Psoas muscle (tissue), 8 donors: Measurements from ENCODE around the gene CLEC2L. TPM values are rescaled to one million over a fixed set of nuclear protein-coding genes. Genes with fewer than 3 reads are reported as not detected.
A peak's percentile ranks its signal among the peaks of the same experiment; 100 is the strongest.

Source experiments
- ATAC-seq, 4 donors: fragments of 200-7000 bp; cut with Tn5 transposase; one replicate each; pipeline ENCODE4 v1.9.1; 2020; ENCODE audit warnings: moderate library complexity in 3 of 4, mild to moderate bottlenecking in 2 of 4
- DNase-seq, 2 donors: peaks; one replicate each; pipeline ENCODE4 v3.0.0-alpha.2; 2020
- H3K27ac ChIP-seq: fragments of 200-600 bp; one replicate; pipeline ENCODE4 v1.8.0; 2022
- H3K27me3 ChIP-seq, 3 donors: fragments of 200-600 bp in 1 of 3; one replicate each; pipeline versions ENCODE4 v1.6.1 to v1.8.0; 2013 to 2022; ENCODE audit warnings: low read length in 2 of 3, mild to moderate bottlenecking in 2 of 3, moderate library complexity in 1 of 3; ENCODE audit not compliant: insufficient read depth in 3 of 3
- H3K36me3 ChIP-seq, 2 donors: fragments of 200-600 bp in 1 of 2; one replicate each; pipeline versions ENCODE4 v1.6.1 to v1.8.0; 2013 to 2022; ENCODE audit warnings: low read depth in 1 of 2, mild to moderate bottlenecking in 1 of 2, moderate library complexity in 1 of 2; ENCODE audit not compliant: insufficient read depth in 1 of 2
- H3K4me1 ChIP-seq: fragments of 200-600 bp; one replicate; pipeline ENCODE4 v1.8.0; 2022
- H3K4me3 ChIP-seq: fragments of 200-600 bp; one replicate; pipeline ENCODE4 v1.8.0; 2022; ENCODE audit warnings: mild to moderate bottlenecking
- H3K9me3 ChIP-seq: fragments of 200-600 bp; one replicate; pipeline ENCODE4 v1.8.0; 2022
- WGBS, 3 donors: extraction: QIAGEN DNeasy Blood & Tissue Kit; methylation state at CpG; one replicate each; pipeline versions ENCODE4 v1.1.6 to v1.1.7; 2013; 5-methylcytosine and 5-hydroxymethylcytosine counted together
- intact Hi-C, 2 donors: fragments of 100-400 bp; cut with DNase I; formaldehyde crosslinking; loops; one replicate each; pipeline versions ENCODE4 v1.11.0 to v1.14.2; 2022
- polyA plus RNA-seq, 3 donors: library from polyadenylated mRNA; stranded (reverse); fragments of 200-250 nt; gene quantifications; one replicate each; pipeline ENCODE4 v1.2.3, GENCODE V29; 2013
- total RNA-seq, 4 donors: library from RNA; stranded (reverse); fragmentation: NEBNext Ultra II Directional in 2 of 4; extraction: Animal tissue kit (Norgen Biotek cat#: 25700) in 2 of 4; gene quantifications; one replicate each; pipeline versions ENCODE4 v1.2.1 to v1.2.4, GENCODE V29; 2021 to 2023
- TF ChIP-seq, protein P1 (sequence below): fragments of 200-600 bp; IDR thresholded peaks from one replicate; pipeline ENCODE4 v1.8.0; 2022; ENCODE audit warnings: antibody characterized with exemption
- donor health status: healthy with polysubstance abuse.
- donor health status: DM: no; HTN: no; CAD: no; lungs with moderate emphysema.
- donor health status: Bipolar disorder and iron deficiency.
- donor health status: healthy.
- donor health status: DM: yes; HTN: yes; CAD: no.
- donor health status: DM: no; HTN: no; CAD: no.
- donor health status: DM: no; HTN: no; CAD: no.
- donor health status: DM: yes; HTN: yes; CAD: no.

CLEC2L gene
- total and polyA plus RNA-seq, 7 donors, result 0.12 to 1.5 (median 0.83) TPM; not detected in 1

DNA sequence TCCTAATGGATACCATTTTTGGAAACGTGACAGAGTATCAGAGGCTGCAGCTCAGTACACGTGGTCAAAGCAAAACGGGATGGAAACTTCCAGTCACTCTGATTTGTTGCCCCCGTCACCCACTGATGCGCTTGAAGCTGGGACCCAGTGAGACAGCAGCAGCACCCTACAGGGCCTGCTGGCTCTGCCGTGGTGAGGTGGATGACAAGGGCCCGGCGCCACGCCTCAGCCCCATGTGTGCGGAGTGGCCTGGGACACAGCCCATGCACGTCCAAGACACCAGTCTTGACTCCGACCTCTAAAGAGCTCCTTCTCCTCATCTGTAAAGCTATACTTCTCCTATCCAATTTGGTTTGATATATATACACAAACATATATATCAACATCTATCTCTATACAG lies 39.0 kb downstream of the CLEC2L start:
- Histone ChIP-seq H3K27me3 (no peaks in the 10 kb centered on the region), H3K36me3 (peaks cover 0 to 4% of the 10 kb centered on the region in 2 donors), H3K4me1 (peaks cover 6% of the 10 kb centered on the region), H3K4me3 (no peak overlapping the region), H3K27ac (no peak overlapping the region), H3K9me3 (no peaks in the 10 kb centered on the region)
- DNase-seq (no peak), ATAC-seq (no peak)
- TF ChIP-seq, protein P1, sequence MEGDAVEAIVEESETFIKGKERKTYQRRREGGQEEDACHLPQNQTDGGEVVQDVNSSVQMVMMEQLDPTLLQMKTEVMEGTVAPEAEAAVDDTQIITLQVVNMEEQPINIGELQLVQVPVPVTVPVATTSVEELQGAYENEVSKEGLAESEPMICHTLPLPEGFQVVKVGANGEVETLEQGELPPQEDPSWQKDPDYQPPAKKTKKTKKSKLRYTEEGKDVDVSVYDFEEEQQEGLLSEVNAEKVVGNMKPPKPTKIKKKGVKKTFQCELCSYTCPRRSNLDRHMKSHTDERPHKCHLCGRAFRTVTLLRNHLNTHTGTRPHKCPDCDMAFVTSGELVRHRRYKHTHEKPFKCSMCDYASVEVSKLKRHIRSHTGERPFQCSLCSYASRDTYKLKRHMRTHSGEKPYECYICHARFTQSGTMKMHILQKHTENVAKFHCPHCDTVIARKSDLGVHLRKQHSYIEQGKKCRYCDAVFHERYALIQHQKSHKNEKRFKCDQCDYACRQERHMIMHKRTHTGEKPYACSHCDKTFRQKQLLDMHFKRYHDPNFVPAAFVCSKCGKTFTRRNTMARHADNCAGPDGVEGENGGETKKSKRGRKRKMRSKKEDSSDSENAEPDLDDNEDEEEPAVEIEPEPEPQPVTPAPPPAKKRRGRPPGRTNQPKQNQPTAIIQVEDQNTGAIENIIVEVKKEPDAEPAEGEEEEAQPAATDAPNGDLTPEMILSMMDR, result no peak
- WGBS, 3 donors, result 90 to 92% (median 91%) methylated on average over 12 of the region's 12 CpGs
- intact Hi-C loops, result no loop called here

DNA sequence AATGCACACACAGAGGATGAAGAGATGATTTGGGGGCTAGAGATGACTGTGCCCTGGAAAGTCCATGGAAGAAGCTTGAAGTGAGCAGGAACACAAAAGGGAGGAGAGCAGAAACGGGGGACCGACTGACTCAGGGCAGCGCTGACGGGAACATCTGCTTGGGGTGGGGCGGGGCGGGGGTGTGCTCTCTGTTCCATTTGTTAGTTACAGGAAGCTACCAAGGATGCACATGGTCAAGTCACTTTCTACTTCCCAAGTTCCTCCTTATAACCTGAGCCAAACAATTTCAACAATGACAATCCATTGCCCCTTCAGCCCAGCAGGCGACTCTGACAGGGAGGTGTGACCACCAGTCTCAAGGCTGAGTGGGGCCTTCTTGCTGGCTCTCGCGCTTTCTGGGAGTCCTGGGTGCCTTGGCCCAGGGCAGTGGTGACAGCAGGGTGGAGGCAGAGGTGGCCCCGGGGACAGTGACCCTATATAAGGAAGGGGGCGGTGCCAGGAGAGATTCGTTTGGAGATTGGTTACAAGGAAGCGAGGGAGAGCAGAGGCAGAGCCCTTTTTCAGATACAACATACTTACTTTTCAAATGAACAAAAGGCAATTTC lies 39.6 kb downstream of the CLEC2L start:
- TF ChIP-seq, protein P1, result no peak
- ATAC-seq (peak in 2 of 4 donors; percentile 26 to 40), DNase-seq (no peak)
- no peak overlapping the region for H3K27ac ChIP-seq
- H3K9me3 ChIP-seq, result no peaks in the 10 kb centered on the region
- intact Hi-C loops, result no loop called here
- WGBS, 3 donors, result 69 to 84% (median 72%) methylated on average over 13 of the region's 13 CpGs
- H3K4me1 ChIP-seq, result peaks cover 6% of the 10 kb centered on the region
- no peaks in the 10 kb centered on the region for H3K27me3 ChIP-seq
- H3K4me3 ChIP-seq, result no peak overlapping the region
- H3K36me3 ChIP-seq, result peaks cover 0 to 9% of the 10 kb centered on the region in 2 donors

DNA sequence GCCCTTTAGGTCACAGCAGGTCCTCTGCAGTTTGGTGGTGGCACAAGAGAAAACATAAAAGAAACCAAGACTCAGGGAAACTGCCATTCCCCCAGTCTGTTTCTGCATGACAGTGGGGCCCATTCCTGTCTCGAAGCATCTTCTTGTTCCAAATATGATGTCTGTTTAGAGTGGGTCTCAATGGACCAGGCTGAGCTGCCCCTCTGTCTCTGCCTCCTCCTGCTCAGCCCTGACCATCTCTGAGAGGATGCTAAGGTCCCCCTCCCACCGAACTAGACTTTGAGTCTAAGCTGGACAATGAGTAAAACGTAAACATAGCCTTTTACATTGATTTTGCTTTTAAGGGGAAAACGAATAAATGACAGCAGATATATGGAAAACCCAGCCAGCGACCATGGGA lies 40.4 kb downstream of the CLEC2L start:
- DNase-seq, result no peak

DNA sequence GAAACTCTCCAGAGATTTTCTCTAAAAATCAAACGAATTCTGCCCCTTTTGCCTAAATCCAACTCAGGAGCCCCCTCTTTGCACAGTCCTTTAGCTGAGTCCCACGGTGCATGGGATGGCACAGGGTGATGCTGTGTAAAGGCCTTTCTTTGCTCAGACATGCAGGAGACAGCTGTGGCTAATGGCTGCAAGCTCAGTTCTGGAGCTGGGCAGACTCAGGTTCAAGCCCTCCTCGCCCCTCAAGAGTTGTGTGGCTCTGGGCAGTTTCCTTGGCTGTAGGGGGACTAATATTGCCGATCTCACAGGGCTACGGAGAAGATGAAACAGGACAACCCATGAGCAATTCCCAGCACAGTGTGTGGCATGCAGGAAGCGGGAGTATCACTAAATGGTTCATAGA lies 42.6 kb downstream of the CLEC2L start:
- TF ChIP-seq, protein P1, result no peak
- Histone ChIP-seq H3K27ac (no peak overlapping the region), H3K36me3 (peaks cover 0 to 21% of the 10 kb centered on the region in 2 donors), H3K9me3 (no peaks in the 10 kb centered on the region), H3K4me3 (no peak overlapping the region), H3K4me1 (peaks cover 11% of the 10 kb centered on the region), H3K27me3 (no peaks in the 10 kb centered on the region)
- ATAC-seq (peak in 2 of 4 donors; percentile 13 to 20), DNase-seq (no peak)
- 89 to 93% (median 91%) methylated on average over 6 of the region's 6 CpGs for WGBS, 3 donors
- intact Hi-C loops, result loop anchor here in 1 of 2 donors (5.0 kb wide), 1 partner anchor 64 kb away; no protein-coding TSS in a partner anchor

More for the DNA sequence above, 40.4 kb downstream of the CLEC2L start:
- H3K27ac ChIP-seq, result no peak overlapping the region
- intact Hi-C loops, result no loop called here
- H3K9me3 ChIP-seq, result no peaks in the 10 kb centered on the region
- no peaks in the 10 kb centered on the region for H3K27me3 ChIP-seq
- 87 to 98% (median 96%) methylated on average over 5 of the region's 5 CpGs for WGBS, 3 donors
- peaks cover 0 to 15% of the 10 kb centered on the region in 2 donors for H3K36me3 ChIP-seq
- TF ChIP-seq, protein P1, result no peak
- no peak for ATAC-seq
- H3K4me3 ChIP-seq, result no peak overlapping the region
- H3K4me1 ChIP-seq, result peaks cover 6% of the 10 kb centered on the region
